Thyroid gland (tissue), 4 donors: ENCODE measurements around the gene MTAP.

ENCODE experiments used
- POLR2A ChIP-seq, 2 donors: fragments of 450-650 bp; IDR thresholded peaks; one replicate each; pipeline ENCODE4 v1.6.1; 2017; ENCODE audit warnings: antibody characterized with exemption in 2 of 2, mild to moderate bottlenecking in 2 of 2, moderate library complexity in 1 of 2
- TF ChIP-seq, protein P1 (sequence below), 6 experiments: fragments of 200-600 bp in 3 of 6; fragments of 450-650 bp in 3 of 6; sonication (generic) in 3 of 6; IDR thresholded peaks; one replicate each; pipeline ENCODE4 v1.5.1; 2016 to 2019; ENCODE audit warnings: antibody characterized with exemption in 6 of 6, mild to moderate bottlenecking in 2 of 6, inconsistent platforms in 1 of 6, moderate library complexity in 1 of 6

- TF ChIP-seq, protein P1, sequence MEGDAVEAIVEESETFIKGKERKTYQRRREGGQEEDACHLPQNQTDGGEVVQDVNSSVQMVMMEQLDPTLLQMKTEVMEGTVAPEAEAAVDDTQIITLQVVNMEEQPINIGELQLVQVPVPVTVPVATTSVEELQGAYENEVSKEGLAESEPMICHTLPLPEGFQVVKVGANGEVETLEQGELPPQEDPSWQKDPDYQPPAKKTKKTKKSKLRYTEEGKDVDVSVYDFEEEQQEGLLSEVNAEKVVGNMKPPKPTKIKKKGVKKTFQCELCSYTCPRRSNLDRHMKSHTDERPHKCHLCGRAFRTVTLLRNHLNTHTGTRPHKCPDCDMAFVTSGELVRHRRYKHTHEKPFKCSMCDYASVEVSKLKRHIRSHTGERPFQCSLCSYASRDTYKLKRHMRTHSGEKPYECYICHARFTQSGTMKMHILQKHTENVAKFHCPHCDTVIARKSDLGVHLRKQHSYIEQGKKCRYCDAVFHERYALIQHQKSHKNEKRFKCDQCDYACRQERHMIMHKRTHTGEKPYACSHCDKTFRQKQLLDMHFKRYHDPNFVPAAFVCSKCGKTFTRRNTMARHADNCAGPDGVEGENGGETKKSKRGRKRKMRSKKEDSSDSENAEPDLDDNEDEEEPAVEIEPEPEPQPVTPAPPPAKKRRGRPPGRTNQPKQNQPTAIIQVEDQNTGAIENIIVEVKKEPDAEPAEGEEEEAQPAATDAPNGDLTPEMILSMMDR (IDR thresholded peaks at IDR 0.05): no peak
- TF ChIP-seq POLR2A (IDR thresholded peaks at IDR 0.05): no peak
Measured at GRCh38 chr9:21883642-21884041, 81.2 kb downstream of the MTAP start.
